Measurements from ENCODE around the gene MRPL37. TPM values are rescaled to one million over a fixed set of nuclear protein-coding genes. Genes with fewer than 3 reads are reported as not detected.

The MRPL37 gene
- total and polyA plus RNA-seq, 2 donors from 2014 or later = 47.4 to 114 TPM

DNA sequence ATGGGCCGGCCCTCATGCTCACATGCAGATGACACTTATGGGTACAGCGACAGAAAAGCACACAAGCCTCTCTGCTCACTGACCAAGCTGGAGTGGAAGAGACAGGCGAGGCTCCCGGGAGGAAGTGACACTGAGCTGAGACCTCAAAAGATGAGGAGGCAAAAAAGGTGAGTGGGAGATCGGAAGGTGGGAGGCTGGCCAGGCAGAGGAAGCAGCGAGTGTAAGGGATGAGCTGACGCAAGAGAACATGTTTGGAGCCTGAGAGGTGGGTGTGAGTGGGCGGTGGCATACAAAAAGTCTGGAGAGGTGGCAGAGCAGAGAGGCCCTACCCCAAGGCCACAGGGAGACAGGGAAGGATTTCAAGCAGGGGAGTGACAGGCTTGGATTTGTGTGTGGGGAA, 29.0 kb upstream of the MRPL37 start:
- DNase-seq (no peak), FAIRE-seq (no peak)
- peaks cover 0 to 17% (median 13%) of the 10 kb centered on the region in 3 donors for H3K4me1 ChIP-seq (ENCODE audit: control insufficient read depth in 2 of 3, insufficient read depth in 2 of 3, low read depth in 1 of 3, low read length in 3 of 3)
- no peak overlapping the region for H3K9ac ChIP-seq (ENCODE audit: low read length in 3 of 3)
- H3K4me3 ChIP-seq (ENCODE audit: low read length in 3 of 3) = no peak overlapping the region
- no peaks in the 10 kb centered on the region for H3K9me3 ChIP-seq (ENCODE audit: control insufficient read depth in 2 of 3, insufficient read depth in 1 of 3, low read length in 3 of 3)
- intact Hi-C loops (cut with DNase I) = no loop called here
- H3K27me3 ChIP-seq (ENCODE audit: control insufficient read depth, insufficient read depth, low read length) = no peaks in the 10 kb centered on the region
- TF ChIP-seq, protein P1, sequence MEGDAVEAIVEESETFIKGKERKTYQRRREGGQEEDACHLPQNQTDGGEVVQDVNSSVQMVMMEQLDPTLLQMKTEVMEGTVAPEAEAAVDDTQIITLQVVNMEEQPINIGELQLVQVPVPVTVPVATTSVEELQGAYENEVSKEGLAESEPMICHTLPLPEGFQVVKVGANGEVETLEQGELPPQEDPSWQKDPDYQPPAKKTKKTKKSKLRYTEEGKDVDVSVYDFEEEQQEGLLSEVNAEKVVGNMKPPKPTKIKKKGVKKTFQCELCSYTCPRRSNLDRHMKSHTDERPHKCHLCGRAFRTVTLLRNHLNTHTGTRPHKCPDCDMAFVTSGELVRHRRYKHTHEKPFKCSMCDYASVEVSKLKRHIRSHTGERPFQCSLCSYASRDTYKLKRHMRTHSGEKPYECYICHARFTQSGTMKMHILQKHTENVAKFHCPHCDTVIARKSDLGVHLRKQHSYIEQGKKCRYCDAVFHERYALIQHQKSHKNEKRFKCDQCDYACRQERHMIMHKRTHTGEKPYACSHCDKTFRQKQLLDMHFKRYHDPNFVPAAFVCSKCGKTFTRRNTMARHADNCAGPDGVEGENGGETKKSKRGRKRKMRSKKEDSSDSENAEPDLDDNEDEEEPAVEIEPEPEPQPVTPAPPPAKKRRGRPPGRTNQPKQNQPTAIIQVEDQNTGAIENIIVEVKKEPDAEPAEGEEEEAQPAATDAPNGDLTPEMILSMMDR (IDR thresholded peaks at IDR 0.05; ENCODE audit: borderline replicate concordance, extremely low read depth, insufficient read depth) = no peak
- H3K36me3 ChIP-seq (ENCODE audit: control insufficient read depth in 2 of 3, insufficient read depth in 3 of 3, low read length in 3 of 3) = no peaks in the 10 kb centered on the region
- H3K27ac ChIP-seq (ENCODE audit: low read depth in 2 of 2, low read length in 2 of 2) = no peak overlapping the region

DNA sequence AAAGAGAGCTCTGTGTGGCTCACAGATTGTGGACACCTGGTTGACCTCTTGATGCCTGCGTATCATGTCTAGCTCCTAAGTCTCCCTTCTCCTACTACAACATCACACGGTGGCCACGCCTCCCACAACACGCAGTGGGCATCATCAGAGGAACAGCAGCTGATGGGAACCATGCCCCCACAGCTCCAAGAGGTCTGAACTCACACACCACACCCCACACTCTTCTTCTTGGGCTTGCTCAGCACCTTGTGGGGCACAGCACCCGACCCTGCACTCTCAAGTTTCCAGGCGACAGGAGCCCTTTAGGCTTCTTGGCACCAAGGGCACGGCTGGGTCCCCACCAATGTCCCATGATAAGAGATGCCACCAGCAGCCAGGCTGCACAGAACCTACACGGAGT, 28.4 kb upstream of the MRPL37 start:
- no peaks in the 10 kb centered on the region for H3K27me3 ChIP-seq (ENCODE audit: control insufficient read depth, insufficient read depth, low read length)

DNA sequence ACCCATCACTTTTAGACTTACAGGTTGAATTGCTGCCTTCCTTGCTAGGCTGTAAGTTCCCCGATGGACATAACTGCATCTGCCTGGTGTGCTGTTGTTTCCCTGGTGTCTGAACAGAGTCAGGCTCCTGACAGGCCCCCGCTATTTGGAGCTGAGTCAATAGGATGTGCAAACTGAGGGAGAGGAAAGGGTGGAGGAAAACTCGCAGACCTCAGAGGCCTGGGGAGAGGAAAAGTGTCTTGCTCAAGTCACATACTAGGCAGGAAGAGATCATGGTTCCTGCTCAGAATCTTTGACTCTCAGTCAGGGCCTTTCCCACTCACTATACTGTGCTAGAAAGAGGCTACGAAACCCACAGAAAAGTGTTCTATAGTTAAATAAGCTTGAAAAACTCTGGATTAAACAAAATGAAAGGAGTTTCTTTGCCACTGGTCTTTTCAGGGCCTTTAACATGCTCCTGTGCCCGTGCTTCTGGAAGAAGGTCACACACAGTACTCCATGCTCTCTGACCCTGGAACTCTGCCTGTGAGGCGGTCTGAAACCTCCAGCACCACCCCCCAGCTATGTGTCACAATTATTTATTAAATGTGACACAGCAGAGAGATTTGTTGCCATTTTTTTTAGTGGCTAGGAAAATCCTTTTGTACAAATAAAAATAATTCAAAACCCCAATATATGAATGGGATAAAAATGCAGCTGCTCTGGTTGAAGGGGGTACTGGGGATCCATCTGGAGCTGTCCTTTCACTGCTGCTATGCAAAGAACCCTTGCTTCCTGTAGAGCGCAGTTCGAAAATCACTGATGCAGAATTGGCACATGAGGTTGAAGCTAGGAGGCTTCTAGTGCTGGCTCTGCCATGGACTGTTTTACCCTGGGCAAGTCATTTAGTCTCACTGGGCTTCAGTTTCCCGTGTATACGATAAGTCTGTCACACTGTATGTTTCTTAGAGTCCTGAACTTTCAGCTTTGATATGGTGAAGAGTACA, 27.1 kb upstream of the MRPL37 start:
- intact Hi-C loops (cut with DNase I) = no loop called here
- DNase-seq = peak in 3 of 5 donors; percentile 19 to 63 (median 42)
- peak overlapping the region; percentile 9 to 20 for H3K27ac ChIP-seq (ENCODE audit: low read depth in 2 of 2, low read length in 2 of 2)
- no peaks in the 10 kb centered on the region for H3K27me3 ChIP-seq (ENCODE audit: control insufficient read depth, insufficient read depth, low read length)
- no peak for FAIRE-seq
- no peaks in the 10 kb centered on the region for H3K9me3 ChIP-seq (ENCODE audit: control insufficient read depth in 2 of 3, insufficient read depth in 1 of 3, low read length in 3 of 3)
- TF ChIP-seq, protein P1 (IDR thresholded peaks at IDR 0.05; ENCODE audit: borderline replicate concordance, extremely low read depth, insufficient read depth) = no peak
- H3K4me3 ChIP-seq (ENCODE audit: low read length in 3 of 3) = no peak overlapping the region
- peak overlapping the region in 1 of 3 donors; percentile 59 for H3K9ac ChIP-seq (ENCODE audit: low read length in 3 of 3)
- H3K36me3 ChIP-seq (ENCODE audit: control insufficient read depth in 2 of 3, insufficient read depth in 3 of 3, low read length in 3 of 3) = peaks cover 0 to 2% (median 0%) of the 10 kb centered on the region in 3 donors
- peaks cover 0 to 17% (median 13%) of the 10 kb centered on the region in 3 donors for H3K4me1 ChIP-seq (ENCODE audit: control insufficient read depth in 2 of 3, insufficient read depth in 2 of 3, low read depth in 1 of 3, low read length in 3 of 3)

More for the DNA sequence above, 28.4 kb upstream of the MRPL37 start:
- no peak for DNase-seq
- H3K4me3 ChIP-seq (ENCODE audit: low read length in 3 of 3) = no peak overlapping the region
- peaks cover 0 to 17% (median 13%) of the 10 kb centered on the region in 3 donors for H3K4me1 ChIP-seq (ENCODE audit: control insufficient read depth in 2 of 3, insufficient read depth in 2 of 3, low read depth in 1 of 3, low read length in 3 of 3)
- FAIRE-seq = no peak
- TF ChIP-seq, protein P1 (IDR thresholded peaks at IDR 0.05; ENCODE audit: borderline replicate concordance, extremely low read depth, insufficient read depth) = no peak
- no peak overlapping the region for H3K27ac ChIP-seq (ENCODE audit: low read depth in 2 of 2, low read length in 2 of 2)
- no peaks in the 10 kb centered on the region for H3K9me3 ChIP-seq (ENCODE audit: control insufficient read depth in 2 of 3, insufficient read depth in 1 of 3, low read length in 3 of 3)
- intact Hi-C loops (cut with DNase I) = no loop called here
- no peak overlapping the region for H3K9ac ChIP-seq (ENCODE audit: low read length in 3 of 3)
- H3K36me3 ChIP-seq (ENCODE audit: control insufficient read depth in 2 of 3, insufficient read depth in 3 of 3, low read length in 3 of 3) = no peaks in the 10 kb centered on the region

Data from kidney (tissue), 14 donors.